Measurements from ENCODE around the gene MARCO.
"Not testable (repeated sequence)": the region's sequence is repeated elsewhere in the genome, so short reads cannot be mapped to it uniquely, and the experiment has no call there.

MARCO gene

GRCh38 chr2:118993392-118993752, 51.4 kb downstream of the MARCO start (continued):
- TF ChIP-seq PATZ1 (CRISPR knock-in tag; IDR thresholded peaks at IDR 0.05; ENCODE audit: borderline replicate concordance) (no peak), ZNF565 (CRISPR knock-in tag; conservative IDR thresholded peaks at IDR 0.05; ENCODE audit: low read depth) (no peak)

GRCh38 chr2:118994172-118994700, 52.2 kb downstream of the MARCO start:
- no peak for TF ChIP-seq PPARA (CRISPR knock-in tag; IDR thresholded peaks at IDR 0.05; ENCODE audit: borderline replicate concordance)
- TF ChIP-seq ZFP3 (CRISPR knock-in tag; IDR thresholded peaks at IDR 0.05), result no peak
- TF ChIP-seq, protein P1, sequence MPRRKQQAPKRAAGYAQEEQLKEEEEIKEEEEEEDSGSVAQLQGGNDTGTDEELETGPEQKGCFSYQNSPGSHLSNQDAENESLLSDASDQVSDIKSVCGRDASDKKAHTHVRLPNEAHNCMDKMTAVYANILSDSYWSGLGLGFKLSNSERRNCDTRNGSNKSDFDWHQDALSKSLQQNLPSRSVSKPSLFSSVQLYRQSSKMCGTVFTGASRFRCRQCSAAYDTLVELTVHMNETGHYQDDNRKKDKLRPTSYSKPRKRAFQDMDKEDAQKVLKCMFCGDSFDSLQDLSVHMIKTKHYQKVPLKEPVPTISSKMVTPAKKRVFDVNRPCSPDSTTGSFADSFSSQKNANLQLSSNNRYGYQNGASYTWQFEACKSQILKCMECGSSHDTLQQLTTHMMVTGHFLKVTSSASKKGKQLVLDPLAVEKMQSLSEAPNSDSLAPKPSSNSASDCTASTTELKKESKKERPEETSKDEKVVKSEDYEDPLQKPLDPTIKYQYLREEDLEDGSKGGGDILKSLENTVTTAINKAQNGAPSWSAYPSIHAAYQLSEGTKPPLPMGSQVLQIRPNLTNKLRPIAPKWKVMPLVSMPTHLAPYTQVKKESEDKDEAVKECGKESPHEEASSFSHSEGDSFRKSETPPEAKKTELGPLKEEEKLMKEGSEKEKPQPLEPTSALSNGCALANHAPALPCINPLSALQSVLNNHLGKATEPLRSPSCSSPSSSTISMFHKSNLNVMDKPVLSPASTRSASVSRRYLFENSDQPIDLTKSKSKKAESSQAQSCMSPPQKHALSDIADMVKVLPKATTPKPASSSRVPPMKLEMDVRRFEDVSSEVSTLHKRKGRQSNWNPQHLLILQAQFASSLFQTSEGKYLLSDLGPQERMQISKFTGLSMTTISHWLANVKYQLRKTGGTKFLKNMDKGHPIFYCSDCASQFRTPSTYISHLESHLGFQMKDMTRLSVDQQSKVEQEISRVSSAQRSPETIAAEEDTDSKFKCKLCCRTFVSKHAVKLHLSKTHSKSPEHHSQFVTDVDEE (CRISPR knock-in tag; IDR thresholded peaks at IDR 0.05), result no peak
- ATAC-seq, result no peak

DNA sequence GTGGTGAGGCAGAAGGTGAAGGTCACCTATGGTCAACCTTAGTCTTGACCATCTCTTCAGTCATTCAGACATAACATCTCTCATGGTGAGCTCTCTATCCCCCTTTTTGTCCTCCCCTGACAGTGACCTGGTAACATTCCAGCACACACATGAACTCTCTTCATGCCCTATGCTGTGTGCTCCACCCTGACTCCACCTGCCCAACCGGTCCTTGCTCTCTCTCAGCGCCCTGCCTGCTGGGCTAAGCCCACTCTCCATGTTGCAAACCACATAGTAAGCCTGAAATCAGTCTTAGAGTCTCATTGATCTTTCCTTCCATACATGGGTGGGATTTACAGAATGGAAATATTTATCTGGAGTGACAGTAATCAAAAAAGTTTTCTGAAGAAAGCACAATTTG, 52.8 kb downstream of the MARCO start:
- TF ChIP-seq TOX (CRISPR knock-in tag; IDR thresholded peaks at IDR 0.05; ENCODE audit: borderline replicate concordance) (no peak), RARB (CRISPR knock-in tag; IDR thresholded peaks at IDR 0.05) (no peak), ZFP30 (CRISPR knock-in tag; IDR thresholded peaks at IDR 0.05) (no peak), ZNF8 (CRISPR knock-in tag; IDR thresholded peaks at IDR 0.05) (no peak), ZC3H10 (CRISPR knock-in tag; IDR thresholded peaks at IDR 0.05) (no peak), CSDC2 (CRISPR knock-in tag; IDR thresholded peaks at IDR 0.05) (no peak), ZFP3 (CRISPR knock-in tag; IDR thresholded peaks at IDR 0.05) (no peak), BACH2 (CRISPR knock-in tag; IDR thresholded peaks at IDR 0.05; ENCODE audit: borderline replicate concordance) (no peak), POU6F1 (CRISPR knock-in tag; IDR thresholded peaks at IDR 0.05; ENCODE audit: borderline replicate concordance, low read depth) (no peak), ESRRG (CRISPR knock-in tag; IDR thresholded peaks at IDR 0.05) (no peak), TCF4 (CRISPR knock-in tag; IDR thresholded peaks at IDR 0.05; ENCODE audit: borderline replicate concordance) (no peak), ARNTL (CRISPR knock-in tag; IDR thresholded peaks at IDR 0.05; ENCODE audit: borderline replicate concordance, low read depth) (no peak), ISL1 (CRISPR knock-in tag; IDR thresholded peaks at IDR 0.05) (no peak), ZNF565 (CRISPR knock-in tag; conservative IDR thresholded peaks at IDR 0.05; ENCODE audit: low read depth) (no peak), SNAI2 (CRISPR knock-in tag; IDR thresholded peaks at IDR 0.05) (no peak)
- TF ChIP-seq, protein P1 (CRISPR knock-in tag; IDR thresholded peaks at IDR 0.05), result no peak
- no peak for ATAC-seq

GRCh38 chr2:119003856-119004255, 61.9 kb downstream of the MARCO start:
- not testable (repeated sequence) for ATAC-seq

GRCh38 chr2:119004602-119005001, 62.6 kb downstream of the MARCO start:
- TF ChIP-seq PATZ1 (CRISPR knock-in tag; IDR thresholded peaks at IDR 0.05; ENCODE audit: borderline replicate concordance), result no peak
- no peak for TF ChIP-seq GLIS3 (CRISPR knock-in tag; IDR thresholded peaks at IDR 0.05)
- no peak for TF ChIP-seq ZFP30 (CRISPR knock-in tag; IDR thresholded peaks at IDR 0.05)
- TF ChIP-seq BACH2 (CRISPR knock-in tag; IDR thresholded peaks at IDR 0.05; ENCODE audit: borderline replicate concordance), result no peak
- ATAC-seq, result no peak

Data from SK-N-SH treated with all-trans-retinoic acid at 6 μM for 48 hours (cell line).